NCI-H2171 (cell line): Measurements from ENCODE around the gene ABCG8.

ENCODE experiments used
- DNase-seq: peaks from one replicate; lab custom pipeline; 2025; lab: John Stamatoyannopoulos, UW

ABCG8 gene

DNA sequence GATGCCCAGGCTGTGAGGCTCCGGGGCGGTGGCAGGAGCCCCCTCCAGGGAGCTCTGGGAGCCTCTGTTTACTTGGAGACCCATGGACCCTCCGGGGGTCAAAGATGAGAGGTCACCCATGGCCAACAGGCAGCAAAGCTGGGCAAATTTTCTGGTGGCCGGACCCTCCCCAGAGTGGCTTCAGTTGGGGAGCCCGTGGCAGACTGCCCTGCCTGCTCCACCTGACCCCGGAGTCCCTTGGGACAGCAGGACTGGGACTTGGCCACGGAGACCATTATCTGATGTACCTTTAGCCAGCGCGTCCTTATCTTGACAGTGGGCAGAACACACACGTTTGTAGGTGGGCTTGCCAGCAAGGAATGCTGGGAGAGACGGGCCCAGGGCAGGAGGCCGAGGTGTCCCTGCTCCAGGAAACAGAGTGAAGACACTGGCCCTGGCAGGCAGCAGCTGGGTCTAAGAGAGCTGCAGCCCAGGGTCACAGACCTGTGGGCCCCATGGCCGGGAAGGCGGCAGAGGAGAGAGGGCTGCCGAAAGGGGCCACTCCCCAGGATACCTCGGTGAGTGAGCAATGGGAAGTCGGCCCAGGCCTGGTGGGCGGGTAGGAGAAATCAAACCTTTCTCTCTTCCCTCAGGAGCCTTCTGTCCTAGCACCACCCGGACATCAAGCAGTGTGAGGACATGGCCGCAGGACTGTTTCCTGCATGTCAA is at the start of gene ABCG8, which contains the start of gene ABCG5:
ABCG8 (plus strand) TSS at position 412 of the 708 bp plus-strand sequence; CDS start at position 495, 83 bp downstream.
ABCG5 (minus strand) TSS at position 280 of the 708 bp plus-strand sequence; CDS start at position 120, 160 bp downstream.
- DNase-seq: no peak

DNA sequence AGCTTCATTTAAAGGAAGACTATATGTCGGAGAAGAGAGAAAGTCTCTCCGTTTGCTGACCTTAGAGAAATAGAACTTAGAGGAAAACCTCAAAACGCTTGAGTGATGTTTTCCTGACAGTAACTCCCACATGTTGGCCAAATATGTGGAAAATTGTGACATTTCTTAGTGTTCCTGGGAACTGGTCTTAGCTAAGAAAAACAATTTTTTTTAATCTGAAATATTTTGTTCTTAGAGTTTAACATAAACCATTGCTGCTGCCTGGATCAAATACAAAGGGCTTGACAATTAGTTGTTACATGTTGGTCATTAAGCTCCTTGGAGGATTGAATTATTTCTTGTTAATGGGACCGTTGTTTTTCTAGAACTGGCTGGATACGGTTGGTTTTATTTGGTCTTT is 48.6 kb upstream of the ABCG8 start:
- DNase-seq: no peak

- DNase-seq: no peak
Measured at GRCh38 chr2:43791035-43791765, 47.6 kb upstream of the ABCG8 start.

DNA sequence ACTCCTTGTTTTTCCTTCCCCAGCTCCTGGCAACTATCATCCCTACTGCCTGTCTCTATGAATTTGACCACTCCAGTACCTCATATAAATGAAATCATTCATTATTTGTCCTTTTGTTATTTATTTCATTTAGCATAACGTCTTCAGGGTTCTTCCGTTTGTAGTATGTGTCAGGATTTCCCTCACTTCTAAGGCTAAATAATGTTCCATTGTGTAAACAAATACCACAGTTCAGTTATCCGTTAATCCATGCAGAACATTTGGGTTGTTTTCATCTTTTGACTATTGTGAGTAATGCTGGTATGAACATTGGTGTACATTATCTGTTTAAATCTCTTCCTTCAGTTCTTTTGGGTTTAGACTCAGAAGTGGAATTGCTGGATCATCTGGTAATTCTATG is 46.1 kb upstream of the ABCG8 start:
- DNase-seq: no peak

GRCh38 chr2:43794956-43795355 is 43.8 kb upstream of the ABCG8 start:
- DNase-seq: no peak

- DNase-seq: no peak
Measured at GRCh38 chr2:43796206-43796605, 42.6 kb upstream of the ABCG8 start.

- DNase-seq: no peak
Measured at GRCh38 chr2:43798300-43798699, 40.5 kb upstream of the ABCG8 start.

- no peak for DNase-seq
Measured at GRCh38 chr2:43800894-43801293, 37.9 kb upstream of the ABCG8 start.

DNA sequence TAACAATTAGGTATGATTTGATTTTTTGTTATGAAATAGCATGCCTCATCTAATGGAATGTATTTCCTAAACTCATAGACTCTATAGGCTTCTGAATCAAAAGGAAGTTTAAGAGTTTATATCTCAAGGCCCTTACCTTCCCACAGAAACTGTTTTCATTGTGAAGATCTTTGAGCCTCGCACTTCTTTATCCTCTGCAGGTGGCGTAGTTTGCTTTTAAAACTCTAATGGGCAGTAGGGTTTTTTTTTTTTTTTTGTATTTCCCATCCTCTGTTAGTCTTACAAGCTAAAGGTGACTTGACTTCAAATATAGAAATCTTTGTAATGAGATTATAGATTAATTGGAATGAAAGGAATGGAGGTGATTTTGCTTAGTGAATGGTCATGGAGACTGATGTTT is 36.6 kb upstream of the ABCG8 start:
- DNase-seq: no peak

GRCh38 chr2:43803113-43803512 is 35.7 kb upstream of the ABCG8 start:
- no peak for DNase-seq

DNA sequence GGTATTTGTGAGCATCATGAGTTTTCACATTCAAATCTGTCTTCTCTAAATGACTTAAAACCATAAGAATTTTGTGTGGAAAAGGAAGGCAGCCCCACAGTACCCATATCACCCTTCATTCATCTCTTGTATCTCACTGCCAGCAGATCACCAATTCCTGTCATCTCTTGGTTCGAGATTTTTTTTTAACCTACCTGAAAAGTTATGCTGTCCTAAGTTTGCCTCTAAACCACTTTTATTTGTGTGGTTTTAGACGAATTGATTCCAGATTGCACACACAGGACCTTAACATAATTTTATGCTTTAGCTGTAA is 32.1 kb upstream of the ABCG8 start:
- DNase-seq: no peak

- no peak for DNase-seq
Measured at GRCh38 chr2:43810452-43810851, 28.3 kb upstream of the ABCG8 start.

GRCh38 chr2:43810888-43811287 is 27.9 kb upstream of the ABCG8 start:
- no peak for DNase-seq

DNA sequence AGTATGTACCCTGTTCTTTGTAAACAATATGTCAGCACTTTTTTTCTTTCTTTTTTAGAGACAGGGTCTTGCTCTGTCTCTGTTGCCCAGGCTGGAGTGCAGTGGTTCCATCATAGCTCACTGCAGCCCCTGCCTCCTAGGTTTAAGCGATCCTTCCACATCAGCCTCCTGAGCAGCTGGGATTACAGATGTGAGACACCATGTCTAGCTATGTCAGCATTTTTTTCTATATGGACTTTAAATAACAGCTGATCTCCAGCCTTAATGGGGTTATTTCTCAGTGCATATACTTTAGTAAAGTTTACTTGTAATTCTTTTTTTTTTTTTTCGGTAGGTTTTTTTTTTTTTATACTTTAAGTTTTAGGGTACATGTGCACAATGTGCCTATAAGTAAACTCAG is 26.8 kb upstream of the ABCG8 start:
- no peak for DNase-seq

- DNase-seq: no peak
Measured at GRCh38 chr2:43812947-43813346, 25.8 kb upstream of the ABCG8 start.

GRCh38 chr2:43814711-43815110 is 24.1 kb upstream of the ABCG8 start:
- no peak for DNase-seq

GRCh38 chr2:43818761-43819160 is 20.0 kb upstream of the ABCG8 start:
- no peak for DNase-seq

DNA sequence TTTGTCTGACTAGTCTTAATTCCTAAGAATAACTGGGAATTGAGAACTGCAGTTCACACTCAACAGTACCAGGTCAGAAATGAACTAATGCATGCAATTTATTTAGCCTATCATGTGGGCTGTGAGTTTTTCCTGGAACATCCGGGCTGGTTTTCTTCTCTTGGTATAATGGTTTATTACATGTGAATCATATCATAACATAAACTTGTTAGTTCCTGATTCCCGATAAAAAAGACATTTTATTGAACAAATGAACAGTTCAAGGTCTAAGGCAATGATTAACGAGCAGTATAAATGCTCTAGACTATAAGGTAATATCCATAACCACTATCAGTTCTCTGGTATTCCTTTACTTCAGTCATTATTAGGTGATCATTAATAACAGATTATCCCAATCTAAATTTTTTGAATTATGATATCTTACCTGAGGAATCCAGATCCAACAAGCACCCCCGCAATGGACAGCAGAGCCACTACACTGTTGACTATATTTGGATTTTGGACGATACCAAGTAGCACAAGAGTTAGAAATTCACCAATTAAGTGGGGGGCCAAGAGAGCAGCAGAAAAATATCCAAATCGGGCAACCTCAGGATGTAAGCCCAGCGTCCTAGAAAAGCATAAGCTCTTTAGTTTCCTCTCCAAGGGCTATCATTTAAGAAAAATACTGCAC is 19.1 kb upstream of the ABCG8 start:
- no peak for DNase-seq

DNA sequence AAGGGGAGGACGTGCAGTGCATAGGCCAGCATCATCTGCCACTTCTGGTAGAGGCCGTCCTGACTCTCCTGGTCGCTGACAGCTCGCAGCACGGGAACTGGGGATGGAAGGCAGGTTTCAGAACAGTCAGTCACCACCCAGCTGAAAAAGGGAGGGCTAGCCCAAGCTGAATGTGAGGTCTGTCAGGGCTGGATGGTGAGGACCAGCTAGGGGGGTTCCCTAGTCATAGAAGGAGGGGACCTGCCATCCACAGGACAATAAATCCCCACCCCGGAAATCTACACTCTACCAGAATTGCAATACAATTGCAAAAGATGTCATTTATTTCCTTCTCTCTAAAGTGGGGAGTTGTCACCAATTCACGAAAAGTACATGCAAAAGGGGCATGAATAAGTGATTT is 15.9 kb upstream of the ABCG8 start:
- no peak for DNase-seq

- no peak for DNase-seq
Measured at GRCh38 chr2:43823751-43824150, 15.0 kb upstream of the ABCG8 start.

DNA sequence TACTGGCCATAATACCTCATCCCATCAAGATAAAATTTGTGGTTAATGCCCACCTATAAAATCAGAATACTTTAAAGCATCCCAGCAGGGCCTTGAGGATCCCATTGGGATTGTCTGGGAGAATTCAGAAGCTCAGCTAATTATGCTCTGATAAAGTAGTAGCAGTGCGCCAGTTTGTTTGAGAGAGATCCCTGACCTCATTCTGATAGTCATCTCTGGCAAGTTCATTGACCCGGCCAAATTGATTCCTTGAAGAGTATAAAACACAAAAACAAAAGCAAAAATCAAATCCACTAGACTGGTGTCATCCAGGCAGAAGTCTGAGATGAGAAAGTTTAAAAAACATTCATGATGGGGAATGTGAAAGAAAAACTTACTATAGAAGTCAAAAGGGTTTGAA is 14.3 kb upstream of the ABCG8 start:
- no peak for DNase-seq

- no peak for DNase-seq
Measured at GRCh38 chr2:43824951-43825493, 13.7 kb upstream of the ABCG8 start.

DNA sequence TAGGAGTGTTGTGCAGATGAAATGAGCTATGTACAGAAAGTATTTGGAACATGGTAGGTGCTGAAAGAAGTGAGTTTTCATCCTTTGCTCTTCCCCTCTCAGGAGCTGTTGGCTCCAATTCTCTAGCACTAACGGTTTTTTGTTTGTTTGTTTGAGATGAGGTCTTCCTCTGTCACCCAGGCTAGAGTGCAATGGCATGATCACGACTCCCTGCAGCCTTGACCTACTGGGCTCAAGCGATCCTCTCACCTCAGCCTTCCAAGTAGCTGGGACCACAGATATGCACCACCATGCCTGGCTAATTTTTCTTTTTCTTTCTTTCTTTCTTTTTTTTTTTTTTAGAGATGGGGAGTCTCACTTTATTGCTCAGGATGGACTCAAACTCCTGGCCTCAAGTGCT is 12.9 kb upstream of the ABCG8 start:
- no peak for DNase-seq
